ENCODE results near the gene AP4E1. TPM values are rescaled to one million over a fixed set of nuclear protein-coding genes. Genes with fewer than 3 reads are reported as not detected.

The AP4E1 gene
- total RNA-seq, 1 donor from 2014 or later: 6.4 TPM

DNA sequence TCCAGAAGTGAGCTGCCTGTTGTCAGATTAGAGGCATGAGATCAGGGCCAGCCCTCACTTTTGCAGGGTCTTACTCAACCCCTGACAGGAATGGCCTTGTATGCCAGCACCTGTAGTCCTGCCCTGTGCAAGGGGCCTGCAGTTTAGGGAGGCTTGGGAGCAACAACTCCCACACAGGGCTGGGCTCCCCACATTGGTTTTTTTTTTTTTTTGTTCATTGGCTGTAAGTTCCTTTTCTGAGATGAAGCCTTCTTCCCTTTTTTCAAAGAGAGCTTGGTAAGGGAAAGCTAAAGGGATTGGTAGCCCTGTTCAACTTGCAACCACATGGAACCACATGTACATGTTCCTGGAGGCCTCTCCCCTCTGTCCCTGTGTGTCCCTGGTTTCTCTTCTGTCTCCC is 139.8 kb downstream of the AP4E1 start:
- DNase-seq (ENCODE audit: missing footprints) (no peak), ATAC-seq (no peak)
- intact Hi-C loops (cut with DNase I): no loop called here

DNA sequence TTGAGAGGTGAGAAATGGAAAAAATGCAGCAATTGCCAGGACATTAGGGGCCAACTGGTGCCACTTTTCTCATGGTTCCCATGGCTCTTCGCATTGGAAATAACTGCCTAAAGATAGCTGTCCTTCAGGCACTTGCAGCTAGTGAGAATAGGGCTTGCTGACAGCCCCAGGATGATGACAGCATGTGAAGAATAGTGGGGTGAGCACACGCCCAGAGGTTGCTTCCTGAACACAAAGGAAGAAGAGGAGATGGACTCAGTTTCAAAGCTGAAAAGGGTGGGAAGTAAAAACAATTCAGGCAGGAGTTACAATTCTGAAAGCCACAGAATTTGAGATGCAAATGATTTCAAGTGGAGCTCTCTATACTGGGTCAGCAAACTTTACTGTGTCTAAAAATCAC is 140.6 kb downstream of the AP4E1 start:
- intact Hi-C loops (cut with DNase I): no loop called here
- DNase-seq (ENCODE audit: missing footprints): no peak
- no peak for ATAC-seq

GRCh38 chr15:51051776-51052175 is 143.3 kb downstream of the AP4E1 start:
- peak; percentile 89 for ATAC-seq
- intact Hi-C loops (cut with DNase I): no loop called here
- DNase-seq (ENCODE audit: missing footprints): peak; percentile 78

DNA sequence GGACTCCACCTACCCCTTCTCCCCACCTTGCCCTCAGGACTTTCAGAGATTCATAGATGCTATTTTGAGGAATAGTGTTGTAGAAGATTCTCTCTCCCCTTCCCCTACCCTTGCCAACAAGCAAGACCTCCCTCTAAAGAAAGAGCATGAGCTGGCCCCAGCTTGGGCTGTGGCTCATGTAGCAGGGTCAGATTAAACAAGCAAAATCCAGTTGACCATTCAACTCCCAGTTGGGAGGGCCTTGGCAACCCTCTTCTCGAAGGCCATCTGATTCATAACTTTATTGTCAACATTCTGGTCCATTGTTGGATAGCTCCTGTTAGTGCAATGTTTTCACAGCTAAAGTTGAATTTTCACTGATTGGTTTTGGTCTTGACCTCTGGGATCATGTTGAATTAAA is 145.1 kb downstream of the AP4E1 start:
- intact Hi-C loops (cut with DNase I): no loop called here
- DNase-seq (ENCODE audit: missing footprints) (no peak), ATAC-seq (no peak)

- DNase-seq (ENCODE audit: missing footprints) (no peak), ATAC-seq (no peak)
- intact Hi-C loops (cut with DNase I): no loop called here
Observed at GRCh38 chr15:51054535-51054934, 146.1 kb downstream of the AP4E1 start.

Other genes with a start within 250 kb of the AP4E1 start
- 28.5 TPM for gene TRPM7, start 221.9 kb upstream of the AP4E1 start, total RNA-seq
- 94.5 TPM for gene SPPL2A, start 143.0 kb upstream of the AP4E1 start, total RNA-seq
- 8.5 TPM for gene TNFAIP8L3, start 186.2 kb downstream of the AP4E1 start, total RNA-seq